ENCODE measurements around the gene COL5A1.
"Not testable (repeated sequence)": the region's sequence is repeated elsewhere in the genome, so short reads cannot be mapped to it uniquely, and the experiment has no call there.

COL5A1 gene

GRCh38 chr9:134658378-134658955 is 16.9 kb downstream of the COL5A1 start:
- DNase-seq = no peak

GRCh38 chr9:134659688-134660131 is 18.1 kb downstream of the COL5A1 start:
- no peak for DNase-seq

GRCh38 chr9:134660407-134660806 is 18.8 kb downstream of the COL5A1 start:
- no peak for DNase-seq

- DNase-seq = no peak
Observed at GRCh38 chr9:134661299-134661698, 19.7 kb downstream of the COL5A1 start.

GRCh38 chr9:134661791-134662142 is 20.2 kb downstream of the COL5A1 start:
- DNase-seq = no peak

GRCh38 chr9:134662143-134662876 is 20.7 kb downstream of the COL5A1 start:
- DNase-seq = no peak

- DNase-seq = no peak
Observed at GRCh38 chr9:134663084-134663483, 21.5 kb downstream of the COL5A1 start.

GRCh38 chr9:134663753-134664415 is 22.3 kb downstream of the COL5A1 start:
- DNase-seq = no peak

GRCh38 chr9:134664446-134664845 is 22.8 kb downstream of the COL5A1 start:
- DNase-seq = no peak

GRCh38 chr9:134666208-134666607 is 24.6 kb downstream of the COL5A1 start:
- DNase-seq = no peak

- no peak for DNase-seq
Observed at GRCh38 chr9:134666831-134667230, 25.2 kb downstream of the COL5A1 start.

GRCh38 chr9:134668977-134669376 is 27.4 kb downstream of the COL5A1 start:
- not testable (repeated sequence) for DNase-seq

- no peak for DNase-seq
Observed at GRCh38 chr9:134669399-134669955, 27.9 kb downstream of the COL5A1 start.

GRCh38 chr9:134670042-134670525 is 28.5 kb downstream of the COL5A1 start:
- no peak for DNase-seq

GRCh38 chr9:134670851-134671281 is 29.3 kb downstream of the COL5A1 start:
- no peak for DNase-seq

- no peak for DNase-seq
Observed at GRCh38 chr9:134671341-134672113, 29.9 kb downstream of the COL5A1 start.

GRCh38 chr9:134676361-134676760 is 34.8 kb downstream of the COL5A1 start:
- DNase-seq = no peak

GRCh38 chr9:134676886-134677285 is 35.3 kb downstream of the COL5A1 start:
- DNase-seq = no peak

GRCh38 chr9:134677743-134678142 is 36.1 kb downstream of the COL5A1 start:
- no peak for DNase-seq

- no peak for DNase-seq
Observed at GRCh38 chr9:134678206-134678605, 36.6 kb downstream of the COL5A1 start.

GRCh38 chr9:134678666-134679443 is 37.3 kb downstream of the COL5A1 start:
- DNase-seq = no peak

Measured in NK-92 treated with Interleukin-12 subunit alpha and Interleukin-12 subunit beta, amount 100 ng/mL, for 24 hours (cell line).